Loucy (cell line): ENCODE data around the gene ACHE.

Experiments used
- H2AFZ ChIP-seq: fragments of 200-600 bp; sonication (generic); 2 replicates; pipeline ENCODE4 v1.6.0; 2016; ENCODE audit warnings: antibody characterized with exemption, mild to moderate bottlenecking, low read length, moderate library complexity
- H3F3A ChIP-seq: fragments of 200-600 bp; 2 replicates; pipeline ENCODE4 v1.6.0; 2016; ENCODE audit warnings: antibody characterized with exemption, low read depth, mild to moderate bottlenecking
- H3K27me3 ChIP-seq: fragments of 200-600 bp; sonication (generic); 2 replicates; pipeline ENCODE4 v1.6.1; 2014; ENCODE audit warnings: low read length, mild to moderate bottlenecking; ENCODE audit not compliant: insufficient read depth, poor library complexity, severe bottlenecking
- H3K36me3 ChIP-seq: fragments of 200-600 bp; sonication (generic); 2 replicates; pipeline ENCODE4 v1.6.1; 2016; ENCODE audit warnings: low read length; ENCODE audit not compliant: insufficient read depth
- H3K4me1 ChIP-seq: fragments of 200-600 bp; sonication (generic); 2 replicates; pipeline ENCODE4 v1.5.1; 2014; ENCODE audit warnings: low read length, mild to moderate bottlenecking; ENCODE audit not compliant: insufficient read depth, poor library complexity, severe bottlenecking
- H3K4me2 ChIP-seq: fragments of 200-600 bp; sonication (generic); 2 replicates; pipeline ENCODE4 v1.6.0; 2014; ENCODE audit warnings: antibody characterized with exemption, low read length, low read depth, mild to moderate bottlenecking; ENCODE audit not compliant: poor library complexity, severe bottlenecking
- H3K4me3 ChIP-seq: fragments of 200-600 bp; sonication (generic); 2 replicates; pipeline ENCODE4 v1.5.1; 2014; ENCODE audit warnings: low read length, mild to moderate bottlenecking, mixed read lengths; ENCODE audit not compliant: poor library complexity, severe bottlenecking
- H3K79me2 ChIP-seq: fragments of 200-600 bp; sonication (generic); 2 replicates; pipeline ENCODE4 v1.6.1; 2014; ENCODE audit warnings: low read length; ENCODE audit not compliant: insufficient read depth
- H3K9ac ChIP-seq: fragments of 200-600 bp; sonication (generic); 2 replicates; pipeline ENCODE4 v1.6.0; 2014; ENCODE audit warnings: mild to moderate bottlenecking, low read depth, low read length, moderate library complexity; ENCODE audit not compliant: poor library complexity, severe bottlenecking
- H3K9me2 ChIP-seq: fragments of 200-600 bp; sonication (generic); replicated peaks from 2 replicates; pipeline ENCODE4 v1.6.1; 2016; ENCODE audit warnings: low read depth, low read length, mixed read lengths
- H3K9me3 ChIP-seq: fragments of 200-600 bp; sonication (generic); 2 replicates; pipeline ENCODE4 v1.6.1; 2014; ENCODE audit warnings: mild to moderate bottlenecking, antibody characterized with exemption, low read length, low read depth; ENCODE audit not compliant: insufficient read depth
- H4K20me1 ChIP-seq: fragments of 200-600 bp; sonication (generic); 2 replicates; pipeline ENCODE4 v1.6.0; 2014; ENCODE audit warnings: antibody characterized with exemption, low read length, mild to moderate bottlenecking; ENCODE audit not compliant: insufficient read depth, poor library complexity, severe bottlenecking
- EZH2phosphoT487 ChIP-seq: fragments of 200-600 bp; IDR thresholded peaks from 2 replicates; pipeline ENCODE4 v1.6.1; 2018; ENCODE audit warnings: antibody characterized with exemption, mild to moderate bottlenecking, moderate library complexity, borderline replicate concordance
- TF ChIP-seq, protein P1 (sequence below): fragments of 200-600 bp; sonication (generic); conservative IDR thresholded peaks from 2 replicates; pipeline ENCODE4 v1.5.1; 2014; ENCODE audit warnings: mild to moderate bottlenecking, antibody characterized with exemption, low read length

ACHE gene

DNA sequence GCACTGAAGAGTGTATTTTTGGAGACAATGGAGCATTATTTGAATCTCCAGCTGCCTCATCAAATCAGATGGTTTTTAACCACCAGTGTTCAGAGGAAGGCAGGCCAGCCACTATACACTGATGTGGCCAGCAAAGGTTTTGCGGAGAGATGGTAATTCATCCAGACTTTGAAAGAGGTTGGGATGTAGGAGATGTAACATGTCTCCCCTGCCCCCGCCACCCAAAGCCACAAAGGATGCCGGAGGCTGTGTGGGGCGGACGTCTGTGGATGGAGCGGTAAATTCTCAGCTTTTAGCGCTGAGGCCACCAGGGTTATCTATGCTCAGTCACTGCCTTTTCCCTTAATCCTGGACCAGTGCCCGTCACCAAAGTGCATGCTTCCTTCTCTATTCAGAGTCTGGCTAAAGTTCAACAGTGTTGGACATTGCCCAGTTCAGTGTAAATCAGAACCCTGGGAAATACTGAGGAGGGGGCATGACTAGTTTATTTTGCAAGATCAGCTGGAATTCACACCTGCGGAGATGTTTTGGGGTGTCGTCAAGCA is 32.2 kb downstream of the ACHE start:
- Histone ChIP-seq H3K4me2 (no peak overlapping the region), H3K4me3 (no peak overlapping the region), H4K20me1 (no peaks in the 10 kb centered on the region), H3K9me2 (no peaks in the 10 kb centered on the region), H3K4me1 (peaks cover 12% of the 10 kb centered on the region), H3K79me2 (peaks cover 21% of the 10 kb centered on the region), H3K27me3 (no peaks in the 10 kb centered on the region), H3K9ac (no peak overlapping the region), H3K36me3 (no peaks in the 10 kb centered on the region), H3F3A (no peaks in the 10 kb centered on the region), H3K9me3 (no peaks in the 10 kb centered on the region), H2AFZ (no peak overlapping the region)
- TF ChIP-seq, protein P1, sequence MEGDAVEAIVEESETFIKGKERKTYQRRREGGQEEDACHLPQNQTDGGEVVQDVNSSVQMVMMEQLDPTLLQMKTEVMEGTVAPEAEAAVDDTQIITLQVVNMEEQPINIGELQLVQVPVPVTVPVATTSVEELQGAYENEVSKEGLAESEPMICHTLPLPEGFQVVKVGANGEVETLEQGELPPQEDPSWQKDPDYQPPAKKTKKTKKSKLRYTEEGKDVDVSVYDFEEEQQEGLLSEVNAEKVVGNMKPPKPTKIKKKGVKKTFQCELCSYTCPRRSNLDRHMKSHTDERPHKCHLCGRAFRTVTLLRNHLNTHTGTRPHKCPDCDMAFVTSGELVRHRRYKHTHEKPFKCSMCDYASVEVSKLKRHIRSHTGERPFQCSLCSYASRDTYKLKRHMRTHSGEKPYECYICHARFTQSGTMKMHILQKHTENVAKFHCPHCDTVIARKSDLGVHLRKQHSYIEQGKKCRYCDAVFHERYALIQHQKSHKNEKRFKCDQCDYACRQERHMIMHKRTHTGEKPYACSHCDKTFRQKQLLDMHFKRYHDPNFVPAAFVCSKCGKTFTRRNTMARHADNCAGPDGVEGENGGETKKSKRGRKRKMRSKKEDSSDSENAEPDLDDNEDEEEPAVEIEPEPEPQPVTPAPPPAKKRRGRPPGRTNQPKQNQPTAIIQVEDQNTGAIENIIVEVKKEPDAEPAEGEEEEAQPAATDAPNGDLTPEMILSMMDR, result no peak
- no peak for TF ChIP-seq EZH2phosphoT487

DNA sequence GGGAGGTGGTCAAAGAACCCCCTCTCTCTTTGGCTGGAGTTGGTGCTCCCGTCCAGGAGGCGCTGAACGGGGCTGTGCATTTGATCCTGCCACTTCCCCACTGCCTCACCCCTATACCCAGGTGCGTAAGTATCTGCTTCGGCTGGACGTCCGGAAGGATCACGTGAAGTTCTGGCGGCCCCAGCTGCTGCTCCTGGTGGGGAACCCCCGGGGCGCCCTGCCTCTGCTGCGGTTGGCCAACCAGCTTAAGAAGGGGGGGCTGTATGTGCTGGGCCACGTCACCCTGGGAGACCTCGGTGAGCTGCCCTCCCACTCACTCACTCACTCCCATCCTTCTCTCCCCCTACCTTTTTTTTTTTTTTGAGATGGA is 34.1 kb downstream of the ACHE start:
- Histone ChIP-seq H3F3A (no peaks in the 10 kb centered on the region), H3K9ac (no peak overlapping the region), H3K9me2 (no peaks in the 10 kb centered on the region), H3K4me2 (no peak overlapping the region), H3K27me3 (no peaks in the 10 kb centered on the region), H3K79me2 (peaks cover 2% of the 10 kb centered on the region; the same call in 1 of the 2 replicates), H2AFZ (no peak overlapping the region), H3K9me3 (no peaks in the 10 kb centered on the region), H3K36me3 (no peaks in the 10 kb centered on the region), H3K4me1 (no peaks in the 10 kb centered on the region), H4K20me1 (no peaks in the 10 kb centered on the region), H3K4me3 (no peak overlapping the region)
- TF ChIP-seq, protein P1, result no peak
- TF ChIP-seq EZH2phosphoT487, result no peak

DNA sequence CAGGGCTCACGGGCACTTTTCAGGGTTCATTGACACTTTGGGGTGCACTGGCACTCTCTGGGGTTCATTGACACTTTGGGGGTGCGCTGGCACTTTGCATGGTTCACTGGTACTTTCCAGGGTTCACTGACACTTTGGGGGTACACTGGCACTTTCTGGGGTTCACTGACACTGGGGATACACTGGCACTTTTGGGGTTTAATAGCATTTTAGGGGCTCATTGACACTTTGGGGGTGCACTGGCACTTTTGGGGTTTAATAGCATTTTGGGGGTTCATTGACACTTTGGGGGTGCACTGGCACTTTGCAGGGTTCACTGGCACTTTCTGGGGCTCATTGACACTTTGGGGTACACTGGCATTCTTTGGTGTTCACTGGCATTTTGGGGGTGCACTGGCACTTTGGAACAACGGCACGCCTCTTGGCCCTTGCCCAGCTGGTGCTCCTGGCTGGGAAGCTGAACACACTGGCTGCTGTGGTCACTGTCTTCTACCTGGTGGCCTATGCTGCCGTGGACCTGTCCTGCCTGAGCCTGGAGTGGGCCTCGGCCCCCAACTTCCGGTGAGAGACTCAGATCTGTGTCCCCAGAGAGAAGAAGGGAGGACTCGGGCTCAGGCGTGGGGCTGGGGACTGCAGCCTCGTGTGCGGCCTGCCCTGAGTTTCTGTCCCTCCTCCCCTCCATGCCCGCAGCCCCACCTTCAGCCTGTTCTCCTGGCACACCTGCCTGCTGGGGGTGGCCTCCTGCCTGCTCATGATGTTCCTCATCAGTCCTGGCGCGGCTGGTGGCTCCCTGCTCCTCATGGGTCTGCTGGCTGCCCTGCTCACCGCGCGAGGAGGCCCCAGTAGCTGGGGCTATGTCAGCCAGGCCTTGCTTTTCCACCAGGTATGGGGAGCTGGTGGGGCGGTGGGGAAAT is 34.7 kb downstream of the ACHE start:
- no peaks in the 10 kb centered on the region for H3K9me3 ChIP-seq
- H3K36me3 ChIP-seq, result no peaks in the 10 kb centered on the region
- no peak overlapping the region for H2AFZ ChIP-seq
- no peaks in the 10 kb centered on the region for H3K27me3 ChIP-seq
- H3K79me2 ChIP-seq, result no peaks in the 10 kb centered on the region
- no peaks in the 10 kb centered on the region for H3K9me2 ChIP-seq
- no peak overlapping the region for H3K4me3 ChIP-seq
- H4K20me1 ChIP-seq, result no peaks in the 10 kb centered on the region
- H3K4me2 ChIP-seq, result no peak overlapping the region
- TF ChIP-seq, protein P1, result no peak
- TF ChIP-seq EZH2phosphoT487, result no peak
- no peak overlapping the region for H3K9ac ChIP-seq
- H3K4me1 ChIP-seq, result no peaks in the 10 kb centered on the region
- no peaks in the 10 kb centered on the region for H3F3A ChIP-seq
